Heart left ventricle (tissue), 13 donors: ENCODE results near the gene NRIP2.

Source experiments
- POLR2A ChIP-seq, 2 donors: fragments of 450-650 bp; IDR thresholded peaks; one replicate each; pipeline ENCODE4 v1.6.1; 2017; ENCODE audit warnings: antibody characterized with exemption in 2 of 2, mild to moderate bottlenecking in 2 of 2, moderate library complexity in 2 of 2
- TF ChIP-seq, protein P1 (sequence below), 12 donors: fragments of 200-600 bp; sonication (generic) in 4 of 12; IDR thresholded peaks; one replicate each; pipeline versions ENCODE4 v1.5.0 to v1.8.0; 2018 to 2022; ENCODE audit warnings: antibody characterized with exemption in 12 of 12, mild to moderate bottlenecking in 5 of 12
- donor health status: ischemic (EF 13 %, LVEDD 7.1; RV severe dilation, severe dysfunction).
- donor health status: DM: no; HTN: yes; CAD: no.
- donor health status: DM: no; HTN: no; CAD: no.
- donor health status: ischemic (EF 25% LVEDD 6.9; RV normal size, moderate dysfunction).
- donor health status: ischemic (EF 25% LVEDD 5.7; RV mildly dilated, moderate dysfunction).
- donor health status: ischemic (EF 35%, LVEDD 5.7; RV mildly dilated, moderate dysfunction).
- donor health status: nonischemic (EF 11% LVEDD 7.7; RV severe dilation, severe dysfunction).
- donor health status: DM: yes; HTN: yes; CAD: no.
- donor health status: PGD.
- donor health status: ischemic (EF 29% LVEDD 5.4; RV normal size, mild dysfunction).
- donor health status: nonischemic (EF 23%, LVEDD 6.1; RV moderate dilation, normal function).

GRCh38 chr12:2783936-2784600 is 50.8 kb downstream of the NRIP2 start:
- TF ChIP-seq, protein P1, sequence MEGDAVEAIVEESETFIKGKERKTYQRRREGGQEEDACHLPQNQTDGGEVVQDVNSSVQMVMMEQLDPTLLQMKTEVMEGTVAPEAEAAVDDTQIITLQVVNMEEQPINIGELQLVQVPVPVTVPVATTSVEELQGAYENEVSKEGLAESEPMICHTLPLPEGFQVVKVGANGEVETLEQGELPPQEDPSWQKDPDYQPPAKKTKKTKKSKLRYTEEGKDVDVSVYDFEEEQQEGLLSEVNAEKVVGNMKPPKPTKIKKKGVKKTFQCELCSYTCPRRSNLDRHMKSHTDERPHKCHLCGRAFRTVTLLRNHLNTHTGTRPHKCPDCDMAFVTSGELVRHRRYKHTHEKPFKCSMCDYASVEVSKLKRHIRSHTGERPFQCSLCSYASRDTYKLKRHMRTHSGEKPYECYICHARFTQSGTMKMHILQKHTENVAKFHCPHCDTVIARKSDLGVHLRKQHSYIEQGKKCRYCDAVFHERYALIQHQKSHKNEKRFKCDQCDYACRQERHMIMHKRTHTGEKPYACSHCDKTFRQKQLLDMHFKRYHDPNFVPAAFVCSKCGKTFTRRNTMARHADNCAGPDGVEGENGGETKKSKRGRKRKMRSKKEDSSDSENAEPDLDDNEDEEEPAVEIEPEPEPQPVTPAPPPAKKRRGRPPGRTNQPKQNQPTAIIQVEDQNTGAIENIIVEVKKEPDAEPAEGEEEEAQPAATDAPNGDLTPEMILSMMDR (IDR thresholded peaks at IDR 0.05): peak; percentile 83 to 96 (median 90)
- no peak for TF ChIP-seq POLR2A (IDR thresholded peaks at IDR 0.05)
